ENCODE results near the gene HTR3D. TPM values are rescaled to one million over a fixed set of nuclear protein-coding genes. Genes with fewer than 3 reads are reported as not detected.

HTR3D gene
- polyA plus RNA-seq, 1 of the 3 experiments (the other 2 are of a cell fraction) = not detected

DNA sequence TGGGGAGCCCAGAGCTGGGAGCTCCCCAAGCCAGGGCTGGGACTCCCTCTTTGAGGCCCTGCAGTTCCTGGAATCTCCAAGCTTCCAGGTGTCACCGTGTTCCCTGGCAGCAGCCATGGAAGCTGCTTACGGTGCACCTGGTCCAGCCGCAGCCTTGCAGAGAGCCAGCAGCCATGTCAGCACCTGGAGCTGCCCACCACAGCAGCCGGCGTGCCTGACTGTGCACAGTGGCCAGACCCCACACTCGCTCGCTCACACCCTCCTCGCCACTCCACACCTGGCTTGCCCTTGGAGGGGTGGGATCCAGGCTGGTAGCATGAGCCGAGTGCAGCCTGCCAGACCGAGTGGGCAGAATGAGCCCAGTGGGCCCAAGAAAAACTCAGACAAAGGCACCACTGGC, 50.5 kb downstream of the HTR3D start:
- ChIA-PET CTCF (no interaction called here), POLR2A (no interaction called here)
- Histone ChIP-seq H2AFZ (ENCODE audit: low read depth) (no peak overlapping the region), H3K9me2 (no peaks in the 10 kb centered on the region), H3K27ac (ENCODE audit: low read depth in 2 of 2, low read length in 1 of 2) (no peak overlapping the region), H3K4me3 (ENCODE audit: low read depth in 2 of 2, low read length in 1 of 2) (no peak overlapping the region), H3K4me2 (no peak overlapping the region), H3F3A (replicated peaks; ENCODE audit: insufficient read depth) (no peaks in the 10 kb centered on the region), H3K36me3 (replicated peaks in 1 of 2; ENCODE audit: control insufficient read depth in 1 of 2, insufficient read depth in 2 of 2, low read length in 1 of 2) (no peaks in the 10 kb centered on the region), H3K9me3 (no peaks in the 10 kb centered on the region), H3K27me3 (ENCODE audit: insufficient read depth) (no peaks in the 10 kb centered on the region), H3K4me1 (ENCODE audit: control insufficient read depth in 1 of 2, insufficient read depth in 2 of 2, low read depth in 1 of 2, low read length in 1 of 2) (no peaks in the 10 kb centered on the region), H3K9ac (no peak overlapping the region), H3K79me2 (ENCODE audit: insufficient read depth) (no peaks in the 10 kb centered on the region), H4K20me1 (ENCODE audit: insufficient read depth) (no peaks in the 10 kb centered on the region)
- WGBS (ENCODE audit: low lambda C conversion rate) = 72% methylated on average over 4 of the region's 10 CpGs
- DNase-seq = no peak
- TF ChIP-seq SIN3A (IDR thresholded peaks at IDR 0.05; ENCODE audit: borderline replicate concordance, low read depth, low read length) (no peak), FOSL2 (IDR thresholded peaks at IDR 0.05; ENCODE audit: borderline replicate concordance, low read depth) (no peak), NRF1 (IDR thresholded peaks at IDR 0.05; ENCODE audit: low read depth, low read length) (no peak), JUND (IDR thresholded peaks at IDR 0.05) (no peak), POLR2AphosphoS5 (IDR thresholded peaks at IDR 0.05; ENCODE audit: low read depth, low read length) (no peak), CHD2 (IDR thresholded peaks at IDR 0.05; ENCODE audit: low read length, partially characterized antibody) (no peak), TEAD4 (IDR thresholded peaks at IDR 0.05; ENCODE audit: borderline replicate concordance, insufficient read depth) (no peak), TCF12 (IDR thresholded peaks at IDR 0.05) (no peak), RAD21 (IDR thresholded peaks at IDR 0.05; ENCODE audit: low read length) (no peak)
- TF ChIP-seq, protein P1, sequence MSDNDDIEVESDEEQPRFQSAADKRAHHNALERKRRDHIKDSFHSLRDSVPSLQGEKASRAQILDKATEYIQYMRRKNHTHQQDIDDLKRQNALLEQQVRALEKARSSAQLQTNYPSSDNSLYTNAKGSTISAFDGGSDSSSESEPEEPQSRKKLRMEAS (IDR thresholded peaks at IDR 0.05; ENCODE audit: low read depth) = no peak
- TF ChIP-seq, protein P2, sequence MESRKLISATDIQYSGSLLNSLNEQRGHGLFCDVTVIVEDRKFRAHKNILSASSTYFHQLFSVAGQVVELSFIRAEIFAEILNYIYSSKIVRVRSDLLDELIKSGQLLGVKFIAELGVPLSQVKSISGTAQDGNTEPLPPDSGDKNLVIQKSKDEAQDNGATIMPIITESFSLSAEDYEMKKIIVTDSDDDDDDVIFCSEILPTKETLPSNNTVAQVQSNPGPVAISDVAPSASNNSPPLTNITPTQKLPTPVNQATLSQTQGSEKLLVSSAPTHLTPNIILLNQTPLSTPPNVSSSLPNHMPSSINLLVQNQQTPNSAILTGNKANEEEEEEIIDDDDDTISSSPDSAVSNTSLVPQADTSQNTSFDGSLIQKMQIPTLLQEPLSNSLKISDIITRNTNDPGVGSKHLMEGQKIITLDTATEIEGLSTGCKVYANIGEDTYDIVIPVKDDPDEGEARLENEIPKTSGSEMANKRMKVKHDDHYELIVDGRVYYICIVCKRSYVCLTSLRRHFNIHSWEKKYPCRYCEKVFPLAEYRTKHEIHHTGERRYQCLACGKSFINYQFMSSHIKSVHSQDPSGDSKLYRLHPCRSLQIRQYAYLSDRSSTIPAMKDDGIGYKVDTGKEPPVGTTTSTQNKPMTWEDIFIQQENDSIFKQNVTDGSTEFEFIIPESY (IDR thresholded peaks at IDR 0.05; ENCODE audit: borderline replicate concordance, low read depth) = no peak

- Histone ChIP-seq H3K9me3 (no peaks in the 10 kb centered on the region), H3K9me2 (no peaks in the 10 kb centered on the region), H3K27me3 (ENCODE audit: insufficient read depth) (no peaks in the 10 kb centered on the region), H3K9ac (no peak overlapping the region), H4K20me1 (ENCODE audit: insufficient read depth) (no peaks in the 10 kb centered on the region), H3K4me1 (ENCODE audit: control insufficient read depth in 1 of 2, insufficient read depth in 2 of 2, low read depth in 1 of 2, low read length in 1 of 2) (no peaks in the 10 kb centered on the region), H3K27ac (ENCODE audit: low read depth in 2 of 2, low read length in 1 of 2) (no peak overlapping the region), H3F3A (replicated peaks; ENCODE audit: insufficient read depth) (no peaks in the 10 kb centered on the region), H2AFZ (ENCODE audit: low read depth) (no peak overlapping the region), H3K36me3 (replicated peaks in 1 of 2; ENCODE audit: control insufficient read depth in 1 of 2, insufficient read depth in 2 of 2, low read length in 1 of 2) (no peaks in the 10 kb centered on the region), H3K4me3 (ENCODE audit: low read depth in 2 of 2, low read length in 1 of 2) (no peak overlapping the region), H3K79me2 (ENCODE audit: insufficient read depth) (no peaks in the 10 kb centered on the region), H3K4me2 (no peak overlapping the region)
- 42% methylated on average over 2 of the region's 2 CpGs for WGBS (ENCODE audit: low lambda C conversion rate)
- ChIA-PET CTCF (interaction anchor here (0.6 kb wide), 1 partner anchor 1974 kb away, joined by 3 read pairs; no protein-coding TSS in a partner anchor), POLR2A (no interaction called here)
- DNase-seq = no peak
- TF ChIP-seq POLR2AphosphoS5 (IDR thresholded peaks at IDR 0.05; ENCODE audit: low read depth, low read length) (no peak), ELF1 (IDR thresholded peaks at IDR 0.05) (no peak), TEAD4 (IDR thresholded peaks at IDR 0.05; ENCODE audit: borderline replicate concordance, insufficient read depth) (no peak), RAD21 (IDR thresholded peaks at IDR 0.05; ENCODE audit: low read length) (no peak), FOSL2 (IDR thresholded peaks at IDR 0.05; ENCODE audit: borderline replicate concordance, low read depth) (no peak)
- TF ChIP-seq, protein P3, sequence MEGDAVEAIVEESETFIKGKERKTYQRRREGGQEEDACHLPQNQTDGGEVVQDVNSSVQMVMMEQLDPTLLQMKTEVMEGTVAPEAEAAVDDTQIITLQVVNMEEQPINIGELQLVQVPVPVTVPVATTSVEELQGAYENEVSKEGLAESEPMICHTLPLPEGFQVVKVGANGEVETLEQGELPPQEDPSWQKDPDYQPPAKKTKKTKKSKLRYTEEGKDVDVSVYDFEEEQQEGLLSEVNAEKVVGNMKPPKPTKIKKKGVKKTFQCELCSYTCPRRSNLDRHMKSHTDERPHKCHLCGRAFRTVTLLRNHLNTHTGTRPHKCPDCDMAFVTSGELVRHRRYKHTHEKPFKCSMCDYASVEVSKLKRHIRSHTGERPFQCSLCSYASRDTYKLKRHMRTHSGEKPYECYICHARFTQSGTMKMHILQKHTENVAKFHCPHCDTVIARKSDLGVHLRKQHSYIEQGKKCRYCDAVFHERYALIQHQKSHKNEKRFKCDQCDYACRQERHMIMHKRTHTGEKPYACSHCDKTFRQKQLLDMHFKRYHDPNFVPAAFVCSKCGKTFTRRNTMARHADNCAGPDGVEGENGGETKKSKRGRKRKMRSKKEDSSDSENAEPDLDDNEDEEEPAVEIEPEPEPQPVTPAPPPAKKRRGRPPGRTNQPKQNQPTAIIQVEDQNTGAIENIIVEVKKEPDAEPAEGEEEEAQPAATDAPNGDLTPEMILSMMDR (IDR thresholded peaks at IDR 0.05) = no peak
- TF ChIP-seq, protein P1 (IDR thresholded peaks at IDR 0.05; ENCODE audit: low read depth) = no peak
These were observed 50.9 kb downstream of the HTR3D start for GRCh38 chr3:184082465-184082864.

All from SK-N-SH (cell line).